WTC11 (cell line): ENCODE measurements around the gene HTR3B. TPM values are rescaled to one million over a fixed set of nuclear protein-coding genes. Genes with fewer than 3 reads are reported as not detected.

Source experiments
- ATAC-seq: fragments of 200-7000 bp; cut with Tn5 transposase; 2 replicates; pipeline ENCODE4 v1.10.0; 2021; ENCODE audit warnings: mild to moderate bottlenecking, moderate library complexity
- CTCF ChIA-PET: fragments of 300-600 bp; sonication (Branson Sonifier 250); formaldehyde crosslinking; loops from one replicate; lab custom pipeline; 2021; ENCODE audit warnings: antibody characterized with exemption; lab: Charles Lee
- POLR2A ChIA-PET: fragments of 350-600 bp; sonication (Branson Sonifier 250); formaldehyde crosslinking; loops from one replicate; lab custom pipeline; 2021; ENCODE audit warnings: antibody characterized with exemption; lab: Charles Lee
- DNase-seq: peaks from one replicate; pipeline ENCODE4 v3.0.0; 2021; ENCODE audit warnings: low spot score
- H3K27ac Mint-ChIP-seq: 2 replicates; pipeline ENCODE4 v1.8.0; 2021; ENCODE audit warnings: mixed read lengths
- H3K27me3 Mint-ChIP-seq: 2 replicates; pipeline ENCODE4 v1.8.0; 2021; ENCODE audit warnings: low read depth, mild to moderate bottlenecking, moderate library complexity, mixed read lengths
- H3K36me3 Mint-ChIP-seq: 2 replicates; pipeline ENCODE4 v1.8.0; 2021; ENCODE audit warnings: mixed read lengths
- H3K4me1 Mint-ChIP-seq: 2 replicates; pipeline ENCODE4 v1.8.0; 2022; ENCODE audit warnings: mixed read lengths
- H3K4me3 Mint-ChIP-seq: 2 replicates; pipeline ENCODE4 v1.8.0; 2021; ENCODE audit warnings: mild to moderate bottlenecking, moderate library complexity, mixed read lengths
- H3K9me3 Mint-ChIP-seq: 2 replicates; pipeline ENCODE4 v1.8.0; 2021; ENCODE audit warnings: mixed read lengths
- AR ChIP-seq: fragments of 250-450 bp; sonication (Bioruptor Pico); IDR thresholded peaks from 2 replicates; pipeline ENCODE4 v1.9.0; 2021; ENCODE audit warnings: mild to moderate bottlenecking
- EMX1 ChIP-seq: fragments of 250-450 bp; sonication (Bioruptor Pico); IDR thresholded peaks from 2 replicates; pipeline ENCODE4 v1.8.0; 2021; ENCODE audit warnings: mild to moderate bottlenecking
- FOXJ3 ChIP-seq: sonication (generic); formaldehyde crosslinking; IDR thresholded peaks from 2 replicates; pipeline ENCODE4 v1.9.0; 2021; ENCODE audit warnings: missing genetic modification reagents, mild to moderate bottlenecking, borderline replicate concordance
- SMAD3 ChIP-seq: sonication (generic); formaldehyde crosslinking; IDR thresholded peaks from 2 replicates; pipeline ENCODE4 v1.8.0; 2022; ENCODE audit warnings: missing genetic modification reagents, mild to moderate bottlenecking, borderline replicate concordance
- SMAD4 ChIP-seq: sonication (generic); formaldehyde crosslinking; IDR thresholded peaks from 2 replicates; pipeline ENCODE4 v1.8.0; 2022; ENCODE audit warnings: mild to moderate bottlenecking, missing genetic modification reagents
- TEAD4 ChIP-seq: sonication (generic); formaldehyde crosslinking; IDR thresholded peaks from 2 replicates; pipeline ENCODE4 v1.8.0; 2022; ENCODE audit warnings: mild to moderate bottlenecking, missing genetic modification reagents
- USF1 ChIP-seq: sonication (generic); formaldehyde crosslinking; IDR thresholded peaks from 2 replicates; pipeline ENCODE4 v1.8.0; 2022; ENCODE audit warnings: mild to moderate bottlenecking, missing genetic modification reagents
- ZBTB43 ChIP-seq: sonication (generic); formaldehyde crosslinking; IDR thresholded peaks from 2 replicates; pipeline ENCODE4 v1.8.1; 2023; ENCODE audit warnings: mild to moderate bottlenecking, missing genetic modification reagents
- ZNF121 ChIP-seq: sonication (generic); formaldehyde crosslinking; IDR thresholded peaks from 2 replicates; pipeline ENCODE4 v1.8.0; 2023; ENCODE audit warnings: missing genetic modification reagents
- ZNF219 ChIP-seq: sonication (generic); formaldehyde crosslinking; IDR thresholded peaks from 2 replicates; pipeline ENCODE4 v1.8.0; 2023; ENCODE audit warnings: missing genetic modification reagents, mild to moderate bottlenecking, borderline replicate concordance
- ZNF423 ChIP-seq: fragments of 250-450 bp; sonication (Bioruptor Pico); IDR thresholded peaks from 2 replicates; pipeline ENCODE4 v2.1.2; 2022; ENCODE audit warnings: mild to moderate bottlenecking, moderate library complexity
- total RNA-seq: library from RNA; stranded (reverse); gene quantifications from 3 replicates; pipeline ENCODE4 v1.2.3, GENCODE V29; 2021
- TF ChIP-seq, protein P1 (sequence below): sonication (generic); formaldehyde crosslinking; IDR thresholded peaks from 2 replicates; pipeline ENCODE4 v1.8.1; 2023; ENCODE audit warnings: mild to moderate bottlenecking, moderate library complexity, missing genetic modification reagents
- TF ChIP-seq, protein P2 (sequence below): sonication (generic); formaldehyde crosslinking; conservative IDR thresholded peaks from 2 replicates; pipeline ENCODE4 v1.8.1; 2022; ENCODE audit warnings: mild to moderate bottlenecking, missing genetic modification reagents
- TF ChIP-seq, protein P3 (sequence below): fragments of 200-600 bp; IDR thresholded peaks from 2 replicates; pipeline ENCODE4 v1.8.0; 2022; ENCODE audit warnings: antibody characterized with exemption

Gene HTR3B
- total RNA-seq, 1 experiment from 2014 or later, result not detected

GRCh38 chr11:113991718-113992458 is 87.3 kb downstream of the HTR3B start:
- TF ChIP-seq USF1 (CRISPR knock-in tag) (no peak), FOXJ3 (CRISPR knock-in tag) (no peak), SMAD3 (no peak), AR (CRISPR knock-in tag) (no peak), TEAD4 (CRISPR knock-in tag) (no peak), SMAD4 (CRISPR knock-in tag) (no peak), EMX1 (CRISPR knock-in tag) (no peak), ZNF219 (CRISPR knock-in tag) (no peak)
- CTCF ChIA-PET, result interaction anchor here (1.0 to 11.9 kb wide), 8 partner anchors 16 to 269 kb away, joined by 3 to 151 read pairs (median 11); partner anchors contain the start of gene HTR3A
- POLR2A ChIA-PET, result no interaction called here
- no peak for DNase-seq
- H3K36me3 Mint-ChIP-seq, result no peaks in the 10 kb centered on the region
- peaks cover 17% of the 10 kb centered on the region for H3K4me1 Mint-ChIP-seq
- H3K4me3 Mint-ChIP-seq, result no peak overlapping the region
- no peaks in the 10 kb centered on the region for H3K9me3 Mint-ChIP-seq
- H3K27ac Mint-ChIP-seq, result no peak overlapping the region
- H3K27me3 Mint-ChIP-seq, result no peaks in the 10 kb centered on the region
- ATAC-seq, result no peak

DNA sequence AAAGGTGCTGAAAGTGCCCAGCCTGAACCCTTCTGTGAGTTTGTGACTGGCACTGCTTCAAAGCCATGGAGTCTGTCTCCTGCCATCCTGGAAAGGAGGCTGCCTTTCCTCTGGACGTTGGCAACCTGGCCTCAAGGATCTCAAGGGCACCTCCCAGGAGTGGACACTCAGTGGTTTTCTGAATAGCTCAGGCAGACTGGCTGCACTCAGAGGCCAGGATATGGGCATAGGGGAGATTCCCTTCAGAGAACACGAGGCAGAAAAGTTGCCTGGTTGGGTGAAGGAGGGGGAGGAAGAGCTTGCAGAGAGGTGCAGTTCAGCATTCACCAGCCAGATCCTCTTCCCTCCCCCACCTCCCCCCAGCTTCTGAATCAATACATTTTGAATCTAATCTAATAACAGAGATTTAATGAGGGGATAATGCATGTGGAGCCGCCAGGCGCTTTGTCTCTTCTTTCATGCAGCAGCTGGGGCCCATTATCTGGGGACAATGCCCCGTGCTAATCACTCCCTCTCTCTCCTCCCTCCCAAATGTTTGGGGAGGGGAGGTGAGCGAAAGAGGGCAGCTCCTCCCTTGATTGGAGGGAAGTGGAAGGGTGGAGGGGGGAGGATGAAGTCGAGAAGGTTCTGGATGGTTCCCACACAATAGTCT is 88.0 kb downstream of the HTR3B start:
- no peak overlapping the region for H3K4me3 Mint-ChIP-seq
- H3K36me3 Mint-ChIP-seq, result no peaks in the 10 kb centered on the region
- ChIA-PET CTCF (interaction anchor here (0.9 to 11.9 kb wide), 5 partner anchors 10 to 269 kb away, joined by 4 to 151 read pairs (median 19); partner anchors contain the start of gene HTR3A), POLR2A (no interaction called here)
- ATAC-seq (peak; percentile 44), DNase-seq (no peak)
- TF ChIP-seq, protein P1, sequence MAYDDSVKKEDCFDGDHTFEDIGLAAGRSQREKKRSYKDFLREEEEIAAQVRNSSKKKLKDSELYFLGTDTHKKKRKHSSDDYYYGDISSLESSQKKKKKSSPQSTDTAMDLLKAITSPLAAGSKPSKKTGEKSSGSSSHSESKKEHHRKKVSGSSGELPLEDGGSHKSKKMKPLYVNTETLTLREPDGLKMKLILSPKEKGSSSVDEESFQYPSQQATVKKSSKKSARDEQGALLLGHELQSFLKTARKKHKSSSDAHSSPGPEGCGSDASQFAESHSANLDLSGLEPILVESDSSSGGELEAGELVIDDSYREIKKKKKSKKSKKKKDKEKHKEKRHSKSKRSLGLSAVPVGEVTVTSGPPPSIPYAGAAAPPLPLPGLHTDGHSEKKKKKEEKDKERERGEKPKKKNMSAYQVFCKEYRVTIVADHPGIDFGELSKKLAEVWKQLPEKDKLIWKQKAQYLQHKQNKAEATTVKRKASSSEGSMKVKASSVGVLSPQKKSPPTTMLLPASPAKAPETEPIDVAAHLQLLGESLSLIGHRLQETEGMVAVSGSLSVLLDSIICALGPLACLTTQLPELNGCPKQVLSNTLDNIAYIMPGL (CRISPR knock-in tag), result no peak
- peak; percentile 14; the same call in 1 of the 2 replicates for TF ChIP-seq ZNF121
- no peaks in the 10 kb centered on the region for H3K27me3 Mint-ChIP-seq
- no peak overlapping the region for H3K27ac Mint-ChIP-seq
- H3K9me3 Mint-ChIP-seq, result no peaks in the 10 kb centered on the region
- H3K4me1 Mint-ChIP-seq, result peaks cover 17% of the 10 kb centered on the region

DNA sequence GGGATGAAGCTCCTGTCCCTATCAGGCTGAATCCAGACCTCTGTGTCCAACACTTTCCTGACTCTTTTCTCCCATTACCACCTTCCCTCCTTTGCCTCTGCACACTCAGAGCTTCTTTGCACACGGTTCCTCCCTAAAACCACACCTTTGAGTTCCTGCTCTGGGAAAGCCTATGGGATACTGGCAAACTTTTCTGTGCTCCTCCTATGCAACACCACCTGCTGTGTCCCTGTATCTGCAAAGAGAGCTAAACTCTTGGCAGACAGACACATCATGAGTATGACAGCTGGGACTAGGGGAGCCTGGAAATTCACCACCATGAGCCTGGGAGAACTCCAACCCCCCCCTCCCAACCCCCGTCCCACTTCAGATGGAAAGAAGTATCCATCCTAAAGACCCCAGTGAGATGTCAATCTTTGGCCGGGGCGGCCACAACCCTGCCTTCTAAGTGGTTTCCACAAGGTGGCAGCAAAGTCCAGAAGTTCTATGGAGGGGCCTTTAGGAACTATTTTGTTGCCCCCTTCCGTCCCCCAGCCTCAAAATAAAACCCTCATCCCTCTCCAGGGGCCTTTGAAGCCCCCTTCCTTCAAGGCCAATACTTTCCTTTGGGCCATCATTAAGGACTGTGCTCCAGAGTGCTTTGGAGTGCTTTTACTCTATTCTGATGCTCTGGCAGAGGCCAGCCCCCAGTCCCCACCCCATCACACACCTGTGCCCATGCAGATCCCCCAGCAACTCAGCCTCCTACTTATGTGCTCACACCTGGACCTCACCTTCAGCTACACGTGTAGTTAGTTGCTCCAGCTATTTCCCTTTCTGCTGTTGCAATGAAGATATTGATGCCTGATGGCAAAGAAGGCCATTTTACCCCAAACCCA is 89.7 kb downstream of the HTR3B start:
- peaks cover 21% of the 10 kb centered on the region for H3K4me1 Mint-ChIP-seq
- H3K27me3 Mint-ChIP-seq, result no peaks in the 10 kb centered on the region
- ATAC-seq, result peak; percentile 68
- ChIA-PET POLR2A (interaction anchor here (0.6 to 1.2 kb wide), 2 partner anchors 8 to 267 kb away, joined by 3 to 4 read pairs; no protein-coding TSS in a partner anchor), CTCF (interaction anchor here (0.7 to 11.9 kb wide), 19 partner anchors 12 to 274 kb away, joined by 3 to 151 read pairs (median 4); partner anchors contain the start of gene HTR3A)
- no peak for TF ChIP-seq ZBTB43 (CRISPR knock-in tag)
- TF ChIP-seq, protein P2, sequence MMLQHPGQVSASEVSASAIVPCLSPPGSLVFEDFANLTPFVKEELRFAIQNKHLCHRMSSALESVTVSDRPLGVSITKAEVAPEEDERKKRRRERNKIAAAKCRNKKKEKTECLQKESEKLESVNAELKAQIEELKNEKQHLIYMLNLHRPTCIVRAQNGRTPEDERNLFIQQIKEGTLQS, result no peak
- TF ChIP-seq, protein P3, sequence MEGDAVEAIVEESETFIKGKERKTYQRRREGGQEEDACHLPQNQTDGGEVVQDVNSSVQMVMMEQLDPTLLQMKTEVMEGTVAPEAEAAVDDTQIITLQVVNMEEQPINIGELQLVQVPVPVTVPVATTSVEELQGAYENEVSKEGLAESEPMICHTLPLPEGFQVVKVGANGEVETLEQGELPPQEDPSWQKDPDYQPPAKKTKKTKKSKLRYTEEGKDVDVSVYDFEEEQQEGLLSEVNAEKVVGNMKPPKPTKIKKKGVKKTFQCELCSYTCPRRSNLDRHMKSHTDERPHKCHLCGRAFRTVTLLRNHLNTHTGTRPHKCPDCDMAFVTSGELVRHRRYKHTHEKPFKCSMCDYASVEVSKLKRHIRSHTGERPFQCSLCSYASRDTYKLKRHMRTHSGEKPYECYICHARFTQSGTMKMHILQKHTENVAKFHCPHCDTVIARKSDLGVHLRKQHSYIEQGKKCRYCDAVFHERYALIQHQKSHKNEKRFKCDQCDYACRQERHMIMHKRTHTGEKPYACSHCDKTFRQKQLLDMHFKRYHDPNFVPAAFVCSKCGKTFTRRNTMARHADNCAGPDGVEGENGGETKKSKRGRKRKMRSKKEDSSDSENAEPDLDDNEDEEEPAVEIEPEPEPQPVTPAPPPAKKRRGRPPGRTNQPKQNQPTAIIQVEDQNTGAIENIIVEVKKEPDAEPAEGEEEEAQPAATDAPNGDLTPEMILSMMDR, result peak; percentile 83
- TF ChIP-seq ZNF423 (CRISPR knock-in tag), result no peak
- H3K36me3 Mint-ChIP-seq, result no peaks in the 10 kb centered on the region
- H3K4me3 Mint-ChIP-seq, result no peak overlapping the region
- DNase-seq, result peak; percentile 73
- no peaks in the 10 kb centered on the region for H3K9me3 Mint-ChIP-seq
- no peak overlapping the region; the same call in 1 of the 2 replicates for H3K27ac Mint-ChIP-seq
